B cell (primary cell): ENCODE results near the gene ST8SIA5. TPM values are rescaled to one million over a fixed set of nuclear protein-coding genes. Genes with fewer than 3 reads are reported as not detected.

ENCODE experiments used
- ATAC-seq: fragments of 200-7000 bp; cut with Tn5 transposase; one replicate; pipeline ENCODE4 v1.10.0; 2021; ENCODE audit warnings: low read depth, mild to moderate bottlenecking, moderate number of reproducible peaks, moderate library complexity
- CTCF ChIA-PET: fragments of 350-600 bp; sonication (Branson Sonifier 250); formaldehyde crosslinking; loops from one replicate; lab custom pipeline; 2021; ENCODE audit warnings: antibody characterized with exemption, inconsistent platforms; lab: Charles Lee
- POLR2A ChIA-PET: fragments of 350-600 bp; sonication (Branson Sonifier 250); formaldehyde crosslinking; loops from one replicate; lab custom pipeline; 2021; ENCODE audit warnings: antibody characterized with exemption; lab: Charles Lee
- DNase-seq: peaks from one replicate; pipeline ENCODE4 v3.0.0; 2013
- H2AFZ ChIP-seq: 2 replicates; pipeline ENCODE4 v1.6.1; 2012; ENCODE audit warnings: mild to moderate bottlenecking, low read depth, low read length; ENCODE audit not compliant: insufficient read depth, poor library complexity, severe bottlenecking
- H3K27ac ChIP-seq, 2 donors: 1 replicate in 1 of 2; 2 replicates in 1 of 2; pipeline ENCODE4 v1.5.1; 2012 to 2013; ENCODE audit warnings: low read length in 2 of 2, mild to moderate bottlenecking in 2 of 2, moderate library complexity in 1 of 2
- H3K27me3 ChIP-seq, 4 experiments: fragments of 200-600 bp in 1 of 4; sonication (generic) in 1 of 4; replicated peaks in 1 of 4; 1 replicate in 2 of 4; 2 replicates in 2 of 4; pipeline versions ENCODE4 v1.6.1 to v1.7.0; 2013 to 2016; ENCODE audit warnings: low read length in 3 of 4, mild to moderate bottlenecking in 2 of 4, mixed read lengths in 1 of 4, moderate library complexity in 1 of 4; ENCODE audit not compliant: insufficient read depth in 4 of 4, control insufficient read depth in 3 of 4; ENCODE audit errors: control extremely low read depth in 1 of 4
- H3K36me3 ChIP-seq, 2 experiments: replicated peaks in 1 of 2; 1 replicate in 1 of 2; 2 replicates in 1 of 2; pipeline versions ENCODE4 v1.6.1 to v1.7.1; 2013; ENCODE audit warnings: low read length in 1 of 2; ENCODE audit not compliant: insufficient read depth in 2 of 2, control insufficient read depth in 1 of 2; ENCODE audit errors: control extremely low read depth in 1 of 2, extremely low read depth in 1 of 2
- H3K4me1 ChIP-seq, 2 donors: fragments of 200-600 bp in 1 of 2; sonication (generic) in 1 of 2; 1 replicate in 1 of 2; 2 replicates in 1 of 2; pipeline versions ENCODE4 v1.5.1 to v1.6.1; 2013 to 2017; ENCODE audit warnings: low read length in 2 of 2; ENCODE audit not compliant: control insufficient read depth in 2 of 2, insufficient read depth in 2 of 2
- H3K4me2 ChIP-seq: replicated peaks from 2 replicates; pipeline ENCODE3; 2012; ENCODE audit warnings: mild to moderate bottlenecking, low read depth, low read length; ENCODE audit not compliant: poor library complexity, severe bottlenecking
- H3K4me3 ChIP-seq, 5 experiments: fragments of 200-600 bp in 1 of 5; sonication (generic) in 1 of 5; 1 replicate in 3 of 5; 2 replicates in 2 of 5; pipeline versions ENCODE4 v1.5.1 to v1.7.0; 2011 to 2016; ENCODE audit warnings: low read length in 4 of 5, mild to moderate bottlenecking in 4 of 5, low read depth in 2 of 5, control low read depth in 1 of 5, moderate library complexity in 1 of 5; ENCODE audit not compliant: insufficient read depth in 1 of 5; ENCODE audit errors: control extremely low read depth in 1 of 5, extremely low read depth in 1 of 5
- H3K79me2 ChIP-seq: fragments of 200-600 bp; sonication (generic); one replicate; pipeline ENCODE4 v1.6.0; 2016; ENCODE audit warnings: low read length; ENCODE audit not compliant: control insufficient read depth, insufficient read depth
- H3K9ac ChIP-seq: fragments of 200-600 bp; sonication (generic); 2 replicates; pipeline ENCODE4 v1.6.1; 2017; ENCODE audit warnings: mild to moderate bottlenecking, low read length, moderate library complexity
- H3K9me3 ChIP-seq, 3 donors: one replicate each; pipeline versions ENCODE4 v1.6.1 to v1.7.1; 2013; ENCODE audit warnings: low read length in 2 of 3; ENCODE audit not compliant: control insufficient read depth in 2 of 3, insufficient read depth in 1 of 3; ENCODE audit errors: control extremely low read depth in 1 of 3
- H4K20me1 ChIP-seq: 2 replicates; pipeline ENCODE4 v1.6.0; 2012; ENCODE audit warnings: mild to moderate bottlenecking, low read length; ENCODE audit not compliant: insufficient read depth, control insufficient read depth, poor library complexity, severe bottlenecking
- H3K27ac Mint-ChIP-seq: one replicate; pipeline ENCODE4 v1.8.0; 2021; ENCODE audit warnings: mixed read lengths
- H3K27me3 Mint-ChIP-seq: one replicate; pipeline ENCODE4 v1.8.0; 2021; ENCODE audit warnings: mixed read lengths
- H3K4me1 Mint-ChIP-seq: one replicate; pipeline ENCODE4 v1.8.0; 2021; ENCODE audit warnings: mixed read lengths
- H3K4me3 Mint-ChIP-seq: one replicate; pipeline ENCODE4 v1.8.0; 2021; ENCODE audit warnings: mixed read lengths
- H3K9me3 Mint-ChIP-seq: one replicate; pipeline ENCODE4 v1.8.0; 2022; ENCODE audit warnings: mixed read lengths; ENCODE audit not compliant: insufficient read depth
- EZH2 ChIP-seq: IDR thresholded peaks from 2 replicates; pipeline ENCODE4 v1.6.1; 2012; ENCODE audit warnings: borderline replicate concordance, low read depth, mild to moderate bottlenecking, moderate library complexity, low read length; ENCODE audit not compliant: insufficient read depth, poor library complexity, severe bottlenecking
- WGBS: methylation state at CpG from one replicate; pipeline ENCODE4 v1.1.5; 2013; ENCODE audit warnings: missing lambda C conversion rate; ENCODE audit not compliant: insufficient coverage; 5-methylcytosine and 5-hydroxymethylcytosine counted together
- intact Hi-C: fragments of 100-400 bp; cut with micrococcal nuclease; formaldehyde crosslinking; loops from one replicate; pipeline ENCODE4 v1.10.0; 2022
- polyA plus RNA-seq: library from polyadenylated mRNA; depleted of rRNA; stranded (reverse); fragments of >200 nt; gene quantifications from 2 replicates; pipeline ENCODE4 v1.2.3, GENCODE V29; 2012
- total RNA-seq, 2 donors: library from RNA; stranded (reverse); fragments of 120-200 nt in 1 of 2; gene quantifications; 1 replicate in 1 of 2; 2 replicates in 1 of 2; pipeline versions ENCODE4 v1.2.3 to v1.2.4, GENCODE V29; 2013 to 2022
- TF ChIP-seq, protein P1 (sequence below): fragments of 200-600 bp; IDR thresholded peaks from one replicate; pipeline ENCODE4 v1.8.0; 2022; ENCODE audit warnings: antibody characterized with exemption, mild to moderate bottlenecking

ST8SIA5 gene
- total and polyA plus RNA-seq, 2 donors (not counting 1 experiment from before 2014, with no cell fraction given), result not detected

GRCh38 chr18:46621871-46622270 is 135.0 kb downstream of the ST8SIA5 start:
- no peak for DNase-seq
- H3K27me3 Mint-ChIP-seq, result peaks cover 11% of the 10 kb centered on the region
- H3K4me3 Mint-ChIP-seq, result no peak overlapping the region
- Histone ChIP-seq H3K36me3 (no peaks in the 10 kb centered on the region), H3K27ac (no peak overlapping the region), H3K9me3 (no peaks in the 10 kb centered on the region), H3K4me3 (no peak overlapping the region), H3K79me2 (no peaks in the 10 kb centered on the region), H3K27me3 (peaks cover 0 to 6% (median 0%) of the 10 kb centered on the region in 4 experiments), H4K20me1 (no peaks in the 10 kb centered on the region), H3K4me2 (no peak overlapping the region), H2AFZ (no peak overlapping the region), H3K9ac (no peak overlapping the region), H3K4me1 (no peaks in the 10 kb centered on the region)
- ChIA-PET POLR2A (no interaction called here), CTCF (no interaction called here)
- no peaks in the 10 kb centered on the region for H3K9me3 Mint-ChIP-seq
- no peak for ATAC-seq
- no peak for TF ChIP-seq EZH2
- TF ChIP-seq, protein P1, sequence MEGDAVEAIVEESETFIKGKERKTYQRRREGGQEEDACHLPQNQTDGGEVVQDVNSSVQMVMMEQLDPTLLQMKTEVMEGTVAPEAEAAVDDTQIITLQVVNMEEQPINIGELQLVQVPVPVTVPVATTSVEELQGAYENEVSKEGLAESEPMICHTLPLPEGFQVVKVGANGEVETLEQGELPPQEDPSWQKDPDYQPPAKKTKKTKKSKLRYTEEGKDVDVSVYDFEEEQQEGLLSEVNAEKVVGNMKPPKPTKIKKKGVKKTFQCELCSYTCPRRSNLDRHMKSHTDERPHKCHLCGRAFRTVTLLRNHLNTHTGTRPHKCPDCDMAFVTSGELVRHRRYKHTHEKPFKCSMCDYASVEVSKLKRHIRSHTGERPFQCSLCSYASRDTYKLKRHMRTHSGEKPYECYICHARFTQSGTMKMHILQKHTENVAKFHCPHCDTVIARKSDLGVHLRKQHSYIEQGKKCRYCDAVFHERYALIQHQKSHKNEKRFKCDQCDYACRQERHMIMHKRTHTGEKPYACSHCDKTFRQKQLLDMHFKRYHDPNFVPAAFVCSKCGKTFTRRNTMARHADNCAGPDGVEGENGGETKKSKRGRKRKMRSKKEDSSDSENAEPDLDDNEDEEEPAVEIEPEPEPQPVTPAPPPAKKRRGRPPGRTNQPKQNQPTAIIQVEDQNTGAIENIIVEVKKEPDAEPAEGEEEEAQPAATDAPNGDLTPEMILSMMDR, result no peak
- intact Hi-C loops, result no loop called here
- WGBS, result 86% methylated on average over 2 of the region's 2 CpGs
- H3K4me1 Mint-ChIP-seq, result peaks cover 3% of the 10 kb centered on the region
- H3K27ac Mint-ChIP-seq, result no peak overlapping the region

DNA sequence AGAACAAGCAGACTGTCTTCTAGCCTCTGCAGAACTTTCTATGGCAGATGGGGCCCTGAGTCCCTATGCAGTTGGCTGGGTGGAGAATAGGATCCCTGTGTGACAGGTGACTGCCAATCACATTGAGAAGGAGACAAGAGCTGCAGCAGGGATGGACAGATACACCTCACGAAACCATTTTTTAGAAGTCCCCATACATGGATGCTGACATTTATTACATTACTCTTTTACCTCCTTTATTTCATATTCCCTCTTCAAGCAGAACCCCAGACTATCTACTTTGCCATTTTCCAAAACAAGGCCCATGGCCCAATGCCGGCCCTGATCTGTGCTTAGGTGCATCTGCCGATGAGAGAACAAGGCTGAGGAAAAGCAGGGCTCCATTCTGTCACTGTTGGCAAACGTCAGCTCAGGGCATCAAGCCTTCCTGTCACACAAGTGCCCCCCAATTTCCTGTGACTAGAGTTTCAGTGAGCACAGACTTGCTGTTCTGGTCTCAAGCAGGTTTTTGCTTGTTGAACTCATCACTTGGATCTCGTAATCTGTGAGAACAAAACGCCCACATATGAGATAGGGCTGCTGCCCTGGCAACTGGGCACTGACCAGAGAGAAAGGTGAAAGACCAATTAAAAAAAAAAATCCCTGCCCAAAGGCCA is 135.6 kb downstream of the ST8SIA5 start:
- Histone ChIP-seq H3K4me1 (no peaks in the 10 kb centered on the region), H3K9ac (no peak overlapping the region), H3K27me3 (peaks cover 0 to 6% (median 0%) of the 10 kb centered on the region in 4 experiments), H3K79me2 (no peaks in the 10 kb centered on the region), H3K27ac (no peak overlapping the region), H3K9me3 (no peaks in the 10 kb centered on the region), H2AFZ (no peak overlapping the region), H4K20me1 (no peaks in the 10 kb centered on the region), H3K36me3 (no peaks in the 10 kb centered on the region), H3K4me2 (no peak overlapping the region), H3K4me3 (no peak overlapping the region)
- intact Hi-C loops, result no loop called here
- TF ChIP-seq, protein P1, result no peak
- no peak for TF ChIP-seq EZH2
- Mint-ChIP-seq H3K4me1 (peaks cover 3% of the 10 kb centered on the region), H3K9me3 (no peaks in the 10 kb centered on the region), H3K27ac (no peak overlapping the region), H3K27me3 (peaks cover 7% of the 10 kb centered on the region), H3K4me3 (no peak overlapping the region)
- 70% methylated on average over 6 of the region's 6 CpGs for WGBS
- POLR2A ChIA-PET, result no interaction called here
- CTCF ChIA-PET, result no interaction called here
- no peak for ATAC-seq
- DNase-seq, result no peak
